ENCODE results near the gene NMD3. TPM values are rescaled to one million over a fixed set of nuclear protein-coding genes. Genes with fewer than 3 reads are reported as not detected.

NMD3 gene
- polyA plus RNA-seq (2011; rRNA removed): 60.6 and 66.5 TPM in 2 replicates
- 14.0 and 14.6 TPM in 2 replicates for polyA plus RNA-seq (2012; cell fraction: cytosol; rRNA removed)
- polyA plus RNA-seq (2012; cell fraction: nucleus; rRNA removed): 7.7 and 11.6 TPM in 2 replicates
- polyA plus RNA-seq (2017; fragmentation: RNase III; extraction: RNeasy Plus Mini Kit Qiagen cat#74134 plus additional on column Dnase treatment): 53.4 to 62.0 TPM (median 56.3 TPM) in 3 replicates
- 44.1 and 47.8 TPM in 2 replicates for polyA minus RNA-seq (2011; rRNA and poly(A)+ RNA removed)

- WGBS (ENCODE audit: missing lambda C conversion rate): 3% methylated on average over 27 of the region's 71 CpGs
- ChIA-PET CTCF (interaction anchor here (2.7 kb wide), 1 partner anchor 10 kb away, joined by 13 read pairs; no protein-coding TSS in a partner anchor), POLR2A (interaction anchor here (0.6 to 0.8 kb wide), 7 partner anchors 8 to 1457 kb away, joined by 3 to 8 read pairs (median 4); no protein-coding TSS in a partner anchor)
- peak; percentile 97 to 99 for ATAC-seq
- H3K4me3 ChIP-seq: peak within 1 kb of the TSS; percentile 80
- DNase-seq (ENCODE audit: low read depth in 1 of 2, low spot score in 1 of 2): peak; percentile 88 to 93
- H3K4me1 ChIP-seq: peaks cover 18% of the 10 kb centered on the region; the same call in 2 of the 3 replicates
- H3K9me3 ChIP-seq: no peaks in the 10 kb centered on the region
- FAIRE-seq: no peak
- H3K4me2 ChIP-seq: peak within 1 kb of the TSS; percentile 95
- H3K27ac ChIP-seq: peak within 1 kb of the TSS; percentile 89 to 97
- TF ChIP-seq KDM1A (IDR thresholded peaks at IDR 0.05; ENCODE audit: low read depth) (no peak), PHF8 (IDR thresholded peaks at IDR 0.05; ENCODE audit: borderline replicate concordance, low read depth) (peak; percentile 90), JUNB (IDR thresholded peaks at IDR 0.05) (no peak), ZNF302 (CRISPR knock-in tag; IDR thresholded peaks at IDR 0.05) (no peak), PBX3 (IDR thresholded peaks at IDR 0.05) (no peak), JUN (IDR thresholded peaks at IDR 0.05) (peak; percentile 76 to 79; a peak in 4 of 5 replicates), ELK1 (IDR thresholded peaks at IDR 0.05; ENCODE audit: low read depth, low read length) (no peak), BHLHE40 (IDR thresholded peaks at IDR 0.05; ENCODE audit: low read depth, low read length) (no peak), HOXB13 (CRISPR knock-in tag; IDR thresholded peaks at IDR 0.05; ENCODE audit: low read depth) (no peak), NFE2L2 (conservative IDR thresholded peaks at IDR 0.05; ENCODE audit: low read length) (no peak), EHMT2 (IDR thresholded peaks at IDR 0.05; ENCODE audit: low read depth) (no peak), MYC (IDR thresholded peaks at IDR 0.05; ENCODE audit: borderline replicate concordance, low read length) (no peak; the same call in 1 of the 2 replicates), MAX (IDR thresholded peaks at IDR 0.05) (peak; percentile 66; the same call in 1 of the 2 replicates), EP300 (IDR thresholded peaks at IDR 0.05) (no peak), FOXS1 (CRISPR knock-in tag; IDR thresholded peaks at IDR 0.05) (no peak), FOSB (CRISPR knock-in tag; IDR thresholded peaks at IDR 0.05) (no peak), NR3C1 (IDR thresholded peaks at IDR 0.05) (no peak), ATOH8 (CRISPR knock-in tag; IDR thresholded peaks at IDR 0.05; ENCODE audit: low read depth) (no peak), KDM5A (IDR thresholded peaks at IDR 0.05) (no peak; the same call in 1 of the 2 replicates), ESRRA (IDR thresholded peaks at IDR 0.05; ENCODE audit: borderline replicate concordance, low read length) (no peak), RNF2 (IDR thresholded peaks at IDR 0.05; ENCODE audit: borderline replicate concordance, low read depth) (no peak), HOXB5 (CRISPR knock-in tag; IDR thresholded peaks at IDR 0.05) (no peak), MAZ (IDR thresholded peaks at IDR 0.05; ENCODE audit: borderline replicate concordance, low read depth, low read length) (0 out of 2 replicates have a peak, but pooled peaks have one; percentile 60), CBX2 (IDR thresholded peaks at IDR 0.05; ENCODE audit: borderline replicate concordance, low read depth) (no peak), ZFP36 (IDR thresholded peaks at IDR 0.05; ENCODE audit: borderline replicate concordance, partially characterized antibody) (no peak), CHD2 (IDR thresholded peaks at IDR 0.05; ENCODE audit: low read length, partially characterized antibody) (peak; percentile 79), SREBF2 (IDR thresholded peaks at IDR 0.05) (no peak), HEYL (CRISPR knock-in tag; IDR thresholded peaks at IDR 0.05) (0 out of 2 replicates have a peak, but pooled peaks have one; percentile 54), SMC3 (IDR thresholded peaks at IDR 0.05) (no peak), HOXA7 (CRISPR knock-in tag; IDR thresholded peaks at IDR 0.05) (no peak), TFCP2L1 (CRISPR knock-in tag; IDR thresholded peaks at IDR 0.05) (no peak), POLR2AphosphoS2 (conservative IDR thresholded peaks at IDR 0.05; ENCODE audit: low read length) (no peak), ZC3H11A (IDR thresholded peaks at IDR 0.05) (no peak)
- TF ChIP-seq, protein P1, sequence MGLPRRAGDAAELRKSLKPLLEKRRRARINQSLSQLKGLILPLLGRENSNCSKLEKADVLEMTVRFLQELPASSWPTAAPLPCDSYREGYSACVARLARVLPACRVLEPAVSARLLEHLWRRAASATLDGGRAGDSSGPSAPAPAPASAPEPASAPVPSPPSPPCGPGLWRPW (IDR thresholded peaks at IDR 0.05): no peak
- TF ChIP-seq, protein P2, sequence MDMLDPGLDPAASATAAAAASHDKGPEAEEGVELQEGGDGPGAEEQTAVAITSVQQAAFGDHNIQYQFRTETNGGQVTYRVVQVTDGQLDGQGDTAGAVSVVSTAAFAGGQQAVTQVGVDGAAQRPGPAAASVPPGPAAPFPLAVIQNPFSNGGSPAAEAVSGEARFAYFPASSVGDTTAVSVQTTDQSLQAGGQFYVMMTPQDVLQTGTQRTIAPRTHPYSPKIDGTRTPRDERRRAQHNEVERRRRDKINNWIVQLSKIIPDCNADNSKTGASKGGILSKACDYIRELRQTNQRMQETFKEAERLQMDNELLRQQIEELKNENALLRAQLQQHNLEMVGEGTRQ (IDR thresholded peaks at IDR 0.05): no peak
Measured at GRCh38 chr3:161220850-161221753, at the start of gene NMD3. Gene NMD3, plus strand, starts transcription at chr3:161221311. Its CDS starts 703 bp downstream, at chr3:161222014.
